Fibroblast of lung (primary cell): ENCODE data around the gene HINT1. TPM values are rescaled to one million over a fixed set of nuclear protein-coding genes. Genes with fewer than 3 reads are reported as not detected.
"Not testable (repeated sequence)": the region's sequence is repeated elsewhere in the genome, so short reads cannot be mapped to it uniquely, and the experiment has no call there.

ENCODE experiments used
- DNase-seq, 2 donors: peaks; one replicate each; pipeline versions ENCODE4 v3.0.0 to v3.0.0-alpha.2; 2010; ENCODE audit warnings: low read depth in 2 of 2
- H2AFZ ChIP-seq: 2 replicates; pipeline ENCODE4 v1.5.1; 2012; ENCODE audit warnings: low read length, control low read depth, inconsistent platforms
- H3K27ac ChIP-seq: 2 replicates; pipeline ENCODE4 v1.5.1; 2011; ENCODE audit warnings: low read length, control low read depth; ENCODE audit not compliant: insufficient read depth
- H3K27me3 ChIP-seq: 2 replicates; pipeline ENCODE4 v1.5.1; 2011; ENCODE audit warnings: mild to moderate bottlenecking, low read length; ENCODE audit not compliant: control insufficient read depth, insufficient read depth
- H3K36me3 ChIP-seq: 2 replicates; pipeline ENCODE4 v1.5.1; 2011; ENCODE audit warnings: low read length; ENCODE audit not compliant: control insufficient read depth, insufficient read depth
- H3K4me1 ChIP-seq: 2 replicates; pipeline ENCODE4 v1.5.1; 2011; ENCODE audit warnings: low read length; ENCODE audit not compliant: control insufficient read depth, insufficient read depth; ENCODE audit errors: extremely low read depth
- H3K4me2 ChIP-seq: 2 replicates; pipeline ENCODE4 v1.5.1; 2011; ENCODE audit warnings: low read length, control low read depth; ENCODE audit not compliant: insufficient read depth; ENCODE audit errors: extremely low read depth
- H3K4me3 ChIP-seq, 4 experiments: fragments of 200-600 bp in 1 of 4; sonication (generic) in 1 of 4; replicated peaks in 1 of 4; 2 replicates each; pipeline ENCODE4 v1.5.1; 2011 to 2016; ENCODE audit warnings: low read length in 4 of 4, low read depth in 3 of 4, mild to moderate bottlenecking in 3 of 4, control low read depth in 2 of 4, inconsistent platforms in 1 of 4, mixed read lengths in 1 of 4; ENCODE audit not compliant: insufficient read depth in 1 of 4; ENCODE audit errors: control extremely low read depth in 1 of 4
- H3K79me2 ChIP-seq: 2 replicates; pipeline ENCODE4 v1.5.1; 2012; ENCODE audit warnings: mild to moderate bottlenecking, low read length, inconsistent platforms; ENCODE audit not compliant: control insufficient read depth, insufficient read depth
- H3K9ac ChIP-seq: 2 replicates; pipeline ENCODE4 v1.5.1; 2011; ENCODE audit warnings: mild to moderate bottlenecking, low read length, control low read depth; ENCODE audit not compliant: insufficient read depth
- H3K9me3 ChIP-seq: 2 replicates; pipeline ENCODE4 v1.5.1; 2012; ENCODE audit warnings: low read depth, low read length; ENCODE audit not compliant: control insufficient read depth, insufficient read depth
- H4K20me1 ChIP-seq: 2 replicates; pipeline ENCODE4 v1.5.1; 2011; ENCODE audit warnings: low read length; ENCODE audit not compliant: control insufficient read depth, insufficient read depth; ENCODE audit errors: extremely low read depth
- CTCF ChIP-seq, 2 donors: IDR thresholded peaks in 1 of 2; conservative IDR thresholded peaks in 1 of 2; 1 replicate in 1 of 2; 2 replicates in 1 of 2; pipeline ENCODE4 v1.5.1; 2011 to 2012; ENCODE audit warnings: low read length in 2 of 2, control low read depth in 1 of 2, inconsistent platforms in 1 of 2, low read depth in 1 of 2, mild to moderate bottlenecking in 1 of 2
- EZH2 ChIP-seq: IDR thresholded peaks from 2 replicates; pipeline ENCODE4 v1.5.1; 2012; ENCODE audit warnings: low read length, control low read depth, mild to moderate bottlenecking; ENCODE audit errors: missing control alignments
- polyA plus RNA-seq, 2 donors: library from polyadenylated mRNA; depleted of rRNA in 1 of 2; stranded (reverse) in 1 of 2; unstranded in 1 of 2; fragments of >200 nt; gene quantifications; 2 replicates each; pipeline ENCODE4 v1.2.1, GENCODE V29; 2011 to 2012; ENCODE audit warnings: missing spikeins in 1 of 2
- total RNA-seq: library from RNA; depleted of rRNA; stranded (reverse); fragments of >200 nt; gene quantifications from 2 replicates; pipeline ENCODE4 v1.2.1, GENCODE V29; 2014

Gene HINT1
- total and polyA plus RNA-seq, 2 donors (not counting 1 experiment from before 2014, with no cell fraction given), result 225 to 332 TPM

- Histone ChIP-seq H2AFZ (no peak overlapping the region), H3K79me2 (no peaks in the 10 kb centered on the region), H3K27ac (no peak overlapping the region), H3K4me1 (no peaks in the 10 kb centered on the region), H3K9ac (no peak overlapping the region), H3K27me3 (no peaks in the 10 kb centered on the region), H3K9me3 (no peaks in the 10 kb centered on the region), H4K20me1 (no peaks in the 10 kb centered on the region), H3K4me3 (no peak overlapping the region), H3K4me2 (no peak overlapping the region), H3K36me3 (no peaks in the 10 kb centered on the region)
- DNase-seq, result no peak
- TF ChIP-seq CTCF (conservative IDR thresholded peaks at IDR 0.05 in 1 of 2, IDR thresholded peaks at IDR 0.05 in 1 of 2; ENCODE audit: low read depth in 1 of 2, low read length in 2 of 2), result no peak
- no peak for TF ChIP-seq EZH2
These were observed 35.8 kb downstream of the HINT1 start for GRCh38 chr5:131129306-131129705.

DNA sequence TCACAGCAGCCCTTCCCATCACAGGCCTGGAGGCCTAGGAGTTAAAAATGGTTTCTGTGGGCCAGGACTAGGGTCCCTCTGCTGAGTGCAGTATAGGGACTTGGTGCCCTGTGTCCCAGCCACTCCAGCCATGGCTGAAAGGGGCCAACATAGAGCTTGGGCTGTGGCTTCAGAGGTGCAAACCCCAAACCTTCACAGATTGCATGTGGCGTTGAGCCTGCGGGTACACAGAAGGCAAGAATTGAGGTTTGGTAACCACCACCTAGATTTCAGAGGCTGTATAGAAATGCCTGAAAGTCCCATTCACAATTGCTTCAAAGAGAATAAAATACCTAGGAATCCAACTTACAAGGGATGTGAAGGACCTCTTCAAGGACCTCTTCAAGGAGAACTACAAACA, 37.8 kb downstream of the HINT1 start:
- not testable (repeated sequence) for DNase-seq, H3K9ac ChIP-seq, H4K20me1 ChIP-seq, H3K4me3 ChIP-seq, H3K27me3 ChIP-seq, H3K4me1 ChIP-seq, H3K4me2 ChIP-seq, H3K9me3 ChIP-seq, H3K79me2 ChIP-seq, H3K36me3 ChIP-seq, H2AFZ ChIP-seq, H3K27ac ChIP-seq

DNA sequence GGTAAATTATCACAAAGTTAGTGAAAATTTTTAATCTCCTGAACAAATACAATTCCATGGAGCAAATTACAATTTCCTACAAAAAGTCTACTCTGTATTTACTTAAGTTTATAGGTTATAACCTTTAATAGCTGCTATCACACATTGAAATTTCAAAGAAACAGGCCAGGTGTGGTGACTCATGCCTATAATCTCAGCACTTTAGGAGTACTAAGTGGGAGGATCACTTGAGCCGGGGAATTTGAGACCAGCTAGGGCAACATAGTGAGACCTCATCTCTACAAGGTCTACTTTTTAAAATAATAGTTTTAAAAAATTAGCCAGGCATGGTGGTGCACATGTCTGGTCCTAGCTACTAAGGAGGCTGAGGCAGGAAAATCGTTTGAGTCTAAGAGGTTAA, 50.3 kb downstream of the HINT1 start:
- Histone ChIP-seq H3K27me3 (no peaks in the 10 kb centered on the region), H3K4me1 (no peaks in the 10 kb centered on the region), H3K36me3 (no peaks in the 10 kb centered on the region), H3K27ac (no peak overlapping the region), H3K4me3 (no peak overlapping the region), H3K79me2 (no peaks in the 10 kb centered on the region), H2AFZ (no peak overlapping the region), H3K9ac (no peak overlapping the region), H3K4me2 (no peak overlapping the region), H3K9me3 (no peaks in the 10 kb centered on the region), H4K20me1 (no peaks in the 10 kb centered on the region)
- DNase-seq, result no peak
- TF ChIP-seq EZH2, result no peak
- TF ChIP-seq CTCF (conservative IDR thresholded peaks at IDR 0.05 in 1 of 2, IDR thresholded peaks at IDR 0.05 in 1 of 2; ENCODE audit: low read depth in 1 of 2, low read length in 2 of 2), result no peak
